T-helper 1 cell treated with Interleukin-12 subunit alpha and Interleukin-12 subunit beta and Interleukin-4 antibody, amounts not matched to agents 30 ng/mL and 1 ng/mL, for 36 hours (primary cell): ENCODE measurements around the gene STX5. TPM values are rescaled to one million over a fixed set of nuclear protein-coding genes. Genes with fewer than 3 reads are reported as not detected.
"Not testable (repeated sequence)": the region's sequence is repeated elsewhere in the genome, so short reads cannot be mapped to it uniquely, and the experiment has no call there.

Experiments
- intact Hi-C: fragments of 100-400 bp; cut with micrococcal nuclease; formaldehyde crosslinking; loops from one replicate; pipeline ENCODE4 v1.15.1; 2024
- total RNA-seq: library from RNA; stranded (reverse); gene quantifications from 2 replicates; pipeline ENCODE4 v1.2.3, GENCODE V29; 2022

Gene STX5
- total RNA-seq, 1 donor from 2014 or later: 45.9 TPM

- intact Hi-C loops: loop anchor here (1.0 to 5.0 kb wide), 12 partner anchors 24 to 710 kb away; partner anchors contain the start of genes EEF1G, GANAB, INCENP and NXF1
Measured at GRCh38 chr11:62832336-62833234, 734 bp upstream of the STX5 start, which contains the start of gene TEX54. TSS of gene TEX54 (minus strand) at chr11:62832841.

GRCh38 chr11:62830904-62831519 is 839 bp downstream of the STX5 start:
- intact Hi-C loops: loop anchor here (1.0 to 5.0 kb wide), 3 partner anchors 8 to 709 kb away; partner anchors contain the start of genes INCENP and WDR74

- intact Hi-C loops: not testable (repeated sequence)
Measured at GRCh38 chr11:62828130-62828529, 3.7 kb downstream of the STX5 start.

GRCh38 chr11:62823677-62824076 is 8.2 kb downstream of the STX5 start:
- intact Hi-C loops: no loop called here

- intact Hi-C loops: no loop called here
Measured at GRCh38 chr11:62817129-62817528, 14.7 kb downstream of the STX5 start.

- intact Hi-C loops: no loop called here
Measured at GRCh38 chr11:62816557-62816956, 15.3 kb downstream of the STX5 start.

- intact Hi-C loops: no loop called here
Measured at GRCh38 chr11:62811659-62812058, 20.2 kb downstream of the STX5 start.

GRCh38 chr11:62810748-62811147 is 21.1 kb downstream of the STX5 start:
- intact Hi-C loops: no loop called here

- intact Hi-C loops: no loop called here
Measured at GRCh38 chr11:62806611-62807121, 25.2 kb downstream of the STX5 start.

GRCh38 chr11:62805961-62806441 is 25.9 kb downstream of the STX5 start:
- intact Hi-C loops: loop anchor here (1.0 to 2.0 kb wide), 13 partner anchors 14 to 159 kb away; partner anchors contain the start of genes GANAB, POLR2G, STX5 and TAF6L

GRCh38 chr11:62805076-62805892 is 26.6 kb downstream of the STX5 start, which contains the start of gene NXF1:
TSS of gene NXF1 (minus strand) at chr11:62805440. CDS start at chr11:62805356, 84 bp downstream.
- intact Hi-C loops: loop anchor here (1.0 to 2.0 kb wide), 13 partner anchors 13 to 158 kb away; partner anchors contain the start of genes GANAB, POLR2G, STX5 and TAF6L

- intact Hi-C loops: loop anchor here (1.0 to 2.0 kb wide), 14 partner anchors 8 to 158 kb away; partner anchors contain the start of genes GANAB, POLR2G, STX5 and TAF6L
Measured at GRCh38 chr11:62804310-62805075, 27.4 kb downstream of the STX5 start.

GRCh38 chr11:62801071-62801470 is 30.8 kb downstream of the STX5 start:
- intact Hi-C loops: no loop called here

- intact Hi-C loops: no loop called here
Measured at GRCh38 chr11:62799486-62799885, 32.4 kb downstream of the STX5 start.

GRCh38 chr11:62796281-62796680 is 35.6 kb downstream of the STX5 start:
- intact Hi-C loops: loop anchor here (1.0 kb wide), 1 partner anchor 8 kb away; no protein-coding TSS in a partner anchor

GRCh38 chr11:62794201-62794775 is 37.6 kb downstream of the STX5 start:
- intact Hi-C loops: no loop called here

- intact Hi-C loops: loop anchor here (1.0 kb wide), 6 partner anchors 13 to 88 kb away; partner anchors contain the start of genes HNRNPUL2, NXF1, SLC3A2 and STX5
Measured at GRCh38 chr11:62792202-62792575, 39.7 kb downstream of the STX5 start.

- intact Hi-C loops: loop anchor here (1.0 kb wide), 6 partner anchors 14 to 89 kb away; partner anchors contain the start of genes HNRNPUL2, NXF1, SLC3A2 and STX5
Measured at GRCh38 chr11:62791501-62792201, 40.2 kb downstream of the STX5 start, which contains the start of gene TMEM223. TSS of gene TMEM223 (minus strand) at chr11:62792006. CDS start at chr11:62791994, 12 bp downstream.
